WERI-Rb-1 (cell line): ENCODE measurements around the gene MGLL.

Source experiments
- DNase-seq: peaks from one replicate; pipeline ENCODE4 v3.0.0-alpha.2; 2020
- H3K27ac ChIP-seq: fragments of 250-450 bp; sonication (Bioruptor Pico); 2 replicates; pipeline ENCODE4 v1.5.1; 2020; ENCODE audit warnings: mild to moderate bottlenecking, moderate library complexity
- H3K27me3 ChIP-seq: fragments of 250-450 bp; sonication (Bioruptor Pico); 2 replicates; pipeline ENCODE4 v1.5.1; 2021; ENCODE audit warnings: mild to moderate bottlenecking, low read depth, moderate library complexity; ENCODE audit not compliant: insufficient read depth, severe bottlenecking
- H3K36me3 ChIP-seq: fragments of 250-450 bp; sonication (Bioruptor Pico); 2 replicates; pipeline ENCODE4 v1.5.1; 2020; ENCODE audit warnings: mild to moderate bottlenecking, moderate library complexity
- H3K4me3 ChIP-seq: 2 replicates; pipeline ENCODE4 v1.5.1; 2011; ENCODE audit warnings: low read depth, mild to moderate bottlenecking, control low read depth, low read length
- H3K9me3 ChIP-seq: fragments of 250-450 bp; sonication (Bioruptor Pico); 2 replicates; pipeline ENCODE4 v1.5.1; 2021; ENCODE audit warnings: mild to moderate bottlenecking, moderate library complexity; ENCODE audit not compliant: severe bottlenecking
- TF ChIP-seq, protein P1 (sequence below): IDR thresholded peaks from 2 replicates; pipeline ENCODE4 v1.5.1; 2011; ENCODE audit warnings: low read depth, mild to moderate bottlenecking, control low read depth, inconsistent platforms, low read length

MGLL gene

DNA sequence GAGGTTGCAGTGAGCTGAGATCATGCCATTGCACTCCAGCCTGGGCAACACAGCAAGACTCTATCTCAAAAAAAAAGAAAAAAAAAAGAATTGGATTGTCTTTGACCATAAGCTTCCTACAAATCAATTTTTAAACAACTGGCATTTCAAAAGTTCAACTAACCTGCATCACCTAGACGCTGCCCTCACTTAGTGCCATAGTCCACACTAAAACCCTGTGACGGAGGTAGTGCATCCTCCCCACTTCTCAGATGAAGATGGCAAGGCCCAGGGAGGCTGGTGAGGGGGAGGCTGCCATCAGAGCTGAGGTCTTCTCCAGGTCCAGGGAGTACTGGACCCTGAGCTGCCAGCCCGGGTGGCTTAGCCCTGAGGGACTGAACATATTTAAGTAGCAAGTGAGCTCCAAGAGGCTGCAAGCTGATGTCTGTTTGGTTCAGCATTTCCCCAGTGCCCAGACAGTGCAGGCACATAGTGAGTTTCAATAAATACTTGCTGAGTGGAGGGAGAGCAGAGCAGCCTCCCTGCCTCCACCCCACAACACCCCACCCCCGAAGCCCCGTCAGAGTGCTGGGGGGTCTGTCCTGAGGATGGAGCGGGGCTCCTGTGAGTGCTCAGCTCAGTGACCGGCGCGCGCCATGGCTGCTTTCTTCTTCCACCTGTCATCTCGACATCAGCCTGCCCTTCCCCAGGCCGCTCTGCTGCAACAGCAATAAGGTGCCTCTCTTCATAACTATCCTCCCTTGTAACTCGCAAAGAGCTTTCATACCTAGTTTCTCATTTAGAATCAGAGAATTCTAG lies 52.8 kb downstream of the MGLL start:
- Histone ChIP-seq H3K9me3 (peaks cover 16% of the 10 kb centered on the region), H3K27ac (no peak overlapping the region)

DNA sequence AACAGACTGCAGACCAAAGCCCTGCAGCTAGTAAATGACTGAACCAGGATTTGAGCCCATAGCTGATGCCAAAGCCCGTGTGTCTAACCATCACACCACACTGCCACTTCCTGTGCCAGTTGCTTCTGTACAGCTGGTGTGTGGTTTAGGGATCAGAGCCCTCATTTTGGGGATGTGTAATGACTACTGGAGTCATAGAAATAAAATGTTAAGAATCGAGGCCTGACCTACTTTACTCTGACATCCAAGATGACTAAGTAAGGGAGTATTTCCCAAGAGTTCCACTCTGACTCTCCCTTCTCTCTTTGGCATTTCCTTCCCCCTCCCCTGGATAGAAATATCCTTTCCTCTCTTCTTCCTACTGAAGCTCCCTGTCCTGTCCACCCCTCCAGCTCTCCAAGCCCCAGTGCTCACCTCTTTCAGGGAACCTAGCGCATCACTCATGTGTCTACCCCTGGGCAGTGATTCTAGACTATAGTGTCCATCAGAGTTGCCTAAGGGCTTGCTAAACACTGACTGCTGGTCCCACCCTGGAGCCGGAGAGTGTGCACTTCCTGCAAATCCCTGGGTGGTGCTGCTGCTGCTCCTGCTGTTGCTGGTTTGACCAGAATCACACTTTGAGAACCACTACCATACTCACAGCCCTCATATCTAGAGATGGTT lies 53.8 kb downstream of the MGLL start:
- H3K9me3 ChIP-seq: peaks cover 16% of the 10 kb centered on the region
- no peaks in the 10 kb centered on the region for H3K36me3 ChIP-seq
- H3K27me3 ChIP-seq: no peaks in the 10 kb centered on the region
- no peak overlapping the region for H3K4me3 ChIP-seq
- TF ChIP-seq, protein P1, sequence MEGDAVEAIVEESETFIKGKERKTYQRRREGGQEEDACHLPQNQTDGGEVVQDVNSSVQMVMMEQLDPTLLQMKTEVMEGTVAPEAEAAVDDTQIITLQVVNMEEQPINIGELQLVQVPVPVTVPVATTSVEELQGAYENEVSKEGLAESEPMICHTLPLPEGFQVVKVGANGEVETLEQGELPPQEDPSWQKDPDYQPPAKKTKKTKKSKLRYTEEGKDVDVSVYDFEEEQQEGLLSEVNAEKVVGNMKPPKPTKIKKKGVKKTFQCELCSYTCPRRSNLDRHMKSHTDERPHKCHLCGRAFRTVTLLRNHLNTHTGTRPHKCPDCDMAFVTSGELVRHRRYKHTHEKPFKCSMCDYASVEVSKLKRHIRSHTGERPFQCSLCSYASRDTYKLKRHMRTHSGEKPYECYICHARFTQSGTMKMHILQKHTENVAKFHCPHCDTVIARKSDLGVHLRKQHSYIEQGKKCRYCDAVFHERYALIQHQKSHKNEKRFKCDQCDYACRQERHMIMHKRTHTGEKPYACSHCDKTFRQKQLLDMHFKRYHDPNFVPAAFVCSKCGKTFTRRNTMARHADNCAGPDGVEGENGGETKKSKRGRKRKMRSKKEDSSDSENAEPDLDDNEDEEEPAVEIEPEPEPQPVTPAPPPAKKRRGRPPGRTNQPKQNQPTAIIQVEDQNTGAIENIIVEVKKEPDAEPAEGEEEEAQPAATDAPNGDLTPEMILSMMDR: no peak
- DNase-seq: no peak
- no peak overlapping the region for H3K27ac ChIP-seq

More for the DNA sequence above, 52.8 kb downstream of the MGLL start:
- Histone ChIP-seq H3K4me3 (no peak overlapping the region), H3K27me3 (no peaks in the 10 kb centered on the region), H3K36me3 (no peaks in the 10 kb centered on the region)
- TF ChIP-seq, protein P1: no peak
- no peak for DNase-seq

DNA sequence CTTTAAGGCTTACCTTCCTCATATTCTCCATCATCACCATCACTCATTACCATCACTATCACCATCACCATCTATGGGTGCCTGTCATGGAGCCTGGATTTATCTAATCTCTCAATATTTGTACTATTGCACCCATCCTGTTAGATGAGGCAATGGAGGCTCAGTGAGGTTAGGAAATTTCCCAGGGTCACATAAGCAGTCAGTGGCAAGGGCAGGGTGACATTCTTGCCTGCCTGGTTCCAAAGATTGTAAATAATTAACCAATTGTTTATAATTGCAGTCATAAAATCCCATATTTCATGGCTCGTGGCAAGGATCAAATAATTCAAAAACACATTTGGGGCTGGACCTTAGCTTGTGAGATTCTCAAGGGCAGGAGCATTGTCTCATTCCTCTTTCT lies 55.2 kb downstream of the MGLL start:
- Histone ChIP-seq H3K9me3 (peaks cover 16% of the 10 kb centered on the region), H3K27ac (no peak overlapping the region), H3K27me3 (no peaks in the 10 kb centered on the region)

DNA sequence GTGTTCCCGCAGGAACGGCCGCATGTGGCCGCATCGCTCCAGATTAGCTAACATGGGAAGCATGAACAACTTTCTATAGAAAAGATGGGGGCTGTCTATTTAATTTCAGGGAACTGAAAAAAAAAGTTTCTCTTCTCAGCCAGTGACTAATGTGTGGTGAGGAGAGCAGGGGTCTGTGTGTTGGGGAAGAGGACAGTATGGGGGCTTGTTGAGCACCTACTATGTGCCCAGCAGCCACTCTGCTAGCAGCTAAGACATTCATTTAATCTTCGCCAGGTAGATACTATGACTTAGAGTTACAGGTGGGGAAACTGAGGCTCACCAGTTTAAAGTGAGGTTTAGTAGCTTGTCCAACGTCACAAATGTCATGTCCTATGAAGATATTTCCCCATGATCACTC lies 56.6 kb downstream of the MGLL start:
- TF ChIP-seq, protein P1: no peak

More for the DNA sequence above, 55.2 kb downstream of the MGLL start:
- Histone ChIP-seq H3K36me3 (no peaks in the 10 kb centered on the region), H3K4me3 (no peak overlapping the region)
- TF ChIP-seq, protein P1: no peak
- no peak for DNase-seq

DNA sequence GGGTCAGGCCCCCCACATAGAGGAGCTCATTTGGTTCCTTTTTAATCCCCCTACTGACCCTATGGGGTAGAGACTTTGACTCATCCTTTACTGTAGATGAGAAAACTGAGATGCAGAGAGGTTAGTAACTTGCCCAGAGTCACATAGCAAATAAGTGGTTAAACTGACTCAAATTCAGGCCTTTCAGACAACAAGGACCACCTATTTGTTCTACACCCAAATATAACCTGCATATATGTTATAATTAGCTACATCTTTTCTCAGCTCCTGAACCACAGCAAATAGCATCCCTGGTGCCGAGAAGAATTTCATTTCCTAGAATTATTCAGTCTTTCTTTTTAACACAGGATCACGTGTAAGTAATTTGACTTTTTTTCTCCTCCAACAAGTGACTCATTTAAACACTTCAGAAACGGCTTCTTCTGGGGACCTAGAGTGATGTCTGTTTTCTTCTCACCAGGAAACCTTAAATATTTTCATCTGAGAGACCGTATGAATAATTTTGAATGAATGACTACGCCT lies 57.4 kb downstream of the MGLL start:
- peaks cover 16% of the 10 kb centered on the region for H3K9me3 ChIP-seq
- H3K27ac ChIP-seq: no peak overlapping the region
- DNase-seq: no peak
- no peaks in the 10 kb centered on the region for H3K36me3 ChIP-seq
- TF ChIP-seq, protein P1: no peak
- no peaks in the 10 kb centered on the region for H3K27me3 ChIP-seq
- no peak overlapping the region for H3K4me3 ChIP-seq

More for the DNA sequence above, 56.6 kb downstream of the MGLL start:
- no peaks in the 10 kb centered on the region for H3K36me3 ChIP-seq
- H3K9me3 ChIP-seq: peaks cover 16% of the 10 kb centered on the region
- H3K27ac ChIP-seq: no peak overlapping the region
- H3K27me3 ChIP-seq: no peaks in the 10 kb centered on the region
- DNase-seq: no peak
- H3K4me3 ChIP-seq: no peak overlapping the region
